ENCODE data around the gene SLC25A34. TPM values are rescaled to one million over a fixed set of nuclear protein-coding genes. Genes with fewer than 3 reads are reported as not detected.

Gene SLC25A34
- total RNA-seq, 2 donors from 2014 or later, result 1.2 to 1.6 TPM

DNA sequence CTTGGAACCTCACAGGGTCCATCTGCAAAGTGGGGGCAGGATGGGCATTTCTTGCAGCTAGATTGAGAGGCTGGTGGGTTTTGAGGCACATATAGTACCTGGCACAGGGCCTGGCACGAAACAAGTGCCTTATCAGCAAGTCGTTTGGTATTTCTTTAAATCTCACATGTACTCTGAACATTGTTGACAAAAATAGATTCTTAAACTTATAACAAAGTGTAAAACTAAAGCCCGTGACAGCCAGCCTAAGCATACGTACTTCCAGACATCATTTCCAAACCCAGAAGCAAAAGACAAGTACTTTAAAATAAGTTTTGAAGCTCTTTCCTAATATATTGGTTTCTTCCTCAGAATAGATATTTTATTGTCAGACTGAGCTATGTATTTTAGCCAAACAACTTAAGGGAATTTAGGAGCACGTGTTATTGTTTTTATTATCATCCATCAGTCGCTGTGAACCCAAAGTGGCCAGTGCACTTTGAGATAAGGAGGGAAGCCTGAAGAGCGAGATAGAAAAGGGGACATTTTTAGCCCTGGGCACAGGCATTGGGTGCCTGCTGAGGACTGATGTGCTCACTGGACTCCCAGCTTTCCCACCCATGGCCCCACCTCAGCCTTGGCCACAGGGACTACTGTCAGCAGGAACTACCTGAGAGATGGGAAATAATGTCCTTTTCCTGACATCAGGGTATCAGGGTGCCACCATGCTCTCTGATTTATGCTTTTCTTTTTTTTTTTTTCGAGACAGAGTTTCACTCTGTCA lies 25.5 kb downstream of the SLC25A34 start:
- intact Hi-C loops (cut with DNase I), result no loop called here

GRCh38 chr1:15762546-15762945 lies 26.5 kb downstream of the SLC25A34 start:
- no peak for DNase-seq (ENCODE audit: low spot score)
- intact Hi-C loops (cut with DNase I), result no loop called here

More for the DNA sequence above, 25.5 kb downstream of the SLC25A34 start:
- DNase-seq (ENCODE audit: low spot score), result no peak

DNA sequence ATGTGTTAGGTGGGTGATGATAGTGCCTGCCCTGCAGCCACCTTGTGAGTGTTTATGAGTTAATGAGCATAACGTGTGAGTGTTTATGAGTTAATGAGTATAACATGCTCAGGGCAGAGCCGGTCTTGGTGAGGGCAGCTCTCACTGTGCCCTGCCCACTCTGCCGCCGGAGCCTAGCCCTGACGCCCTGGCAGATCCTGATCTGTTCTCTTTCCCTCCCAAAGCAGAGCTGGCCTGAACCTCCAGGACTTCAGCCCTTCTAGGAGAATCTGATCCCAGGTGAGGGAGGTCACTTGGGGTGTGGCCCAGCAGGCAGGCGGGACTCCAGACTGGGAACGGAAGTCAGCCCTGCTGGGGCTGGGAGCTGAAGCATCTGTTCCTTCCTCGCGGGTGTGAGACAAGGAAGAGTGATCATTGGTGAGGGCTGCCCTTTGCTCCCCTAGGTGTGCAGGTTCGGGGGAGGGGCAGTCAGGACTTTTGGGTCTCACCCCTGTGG lies 28.3 kb downstream of the SLC25A34 start:
- intact Hi-C loops (cut with DNase I), result no loop called here
- no peak for DNase-seq (ENCODE audit: low spot score)

DNA sequence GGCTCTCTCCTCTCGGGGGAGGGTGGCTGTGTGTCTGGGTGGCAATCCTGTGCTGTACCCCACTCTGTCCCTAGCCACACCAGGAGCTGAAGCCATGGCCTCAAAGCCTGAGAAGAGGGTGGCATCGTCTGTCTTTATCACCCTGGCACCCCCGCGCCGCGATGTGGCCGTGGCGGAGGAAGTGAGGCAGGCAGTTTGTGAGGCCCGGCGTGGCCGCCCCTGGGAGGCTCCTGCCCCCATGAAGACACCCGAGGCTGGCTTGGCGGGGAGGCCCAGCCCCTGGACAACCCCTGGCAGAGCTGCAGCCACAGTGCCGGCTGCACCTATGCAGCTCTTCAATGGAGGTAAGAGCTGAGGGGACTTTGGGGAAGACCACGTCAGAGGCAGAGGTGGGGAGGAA lies 28.8 kb downstream of the SLC25A34 start:
- DNase-seq (ENCODE audit: low spot score), result no peak
- intact Hi-C loops (cut with DNase I), result no loop called here

GRCh38 chr1:15765495-15766194 lies 29.6 kb downstream of the SLC25A34 start:
- intact Hi-C loops (cut with DNase I), result no loop called here

GRCh38 chr1:15767941-15768340 lies 31.9 kb downstream of the SLC25A34 start:
- DNase-seq (ENCODE audit: low spot score), result no peak
- intact Hi-C loops (cut with DNase I), result no loop called here

More at GRCh38 chr1:15765495-15766194, 29.6 kb downstream of the SLC25A34 start:
- DNase-seq (ENCODE audit: low spot score), result no peak

DNA sequence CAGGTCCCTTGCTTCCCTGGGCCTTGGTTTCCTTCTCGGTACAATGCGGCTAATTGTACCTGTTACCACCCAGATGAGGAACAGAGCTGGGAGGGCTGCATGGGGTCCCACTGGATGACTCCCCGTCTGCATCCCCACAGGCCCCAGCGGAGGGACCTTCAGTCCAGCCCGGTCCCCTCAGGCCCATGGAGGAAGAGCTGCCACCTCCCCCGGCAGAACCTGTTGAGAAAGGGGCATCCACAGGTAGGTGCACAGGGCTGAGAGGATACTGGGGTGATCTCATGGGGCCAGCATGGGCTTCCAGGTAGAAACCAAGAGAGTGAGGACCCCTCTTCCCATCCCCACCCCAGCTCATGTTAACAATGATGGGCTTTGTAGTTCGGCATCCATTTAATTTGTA lies 32.3 kb downstream of the SLC25A34 start:
- DNase-seq (ENCODE audit: low spot score), result no peak
- intact Hi-C loops (cut with DNase I), result no loop called here

DNA sequence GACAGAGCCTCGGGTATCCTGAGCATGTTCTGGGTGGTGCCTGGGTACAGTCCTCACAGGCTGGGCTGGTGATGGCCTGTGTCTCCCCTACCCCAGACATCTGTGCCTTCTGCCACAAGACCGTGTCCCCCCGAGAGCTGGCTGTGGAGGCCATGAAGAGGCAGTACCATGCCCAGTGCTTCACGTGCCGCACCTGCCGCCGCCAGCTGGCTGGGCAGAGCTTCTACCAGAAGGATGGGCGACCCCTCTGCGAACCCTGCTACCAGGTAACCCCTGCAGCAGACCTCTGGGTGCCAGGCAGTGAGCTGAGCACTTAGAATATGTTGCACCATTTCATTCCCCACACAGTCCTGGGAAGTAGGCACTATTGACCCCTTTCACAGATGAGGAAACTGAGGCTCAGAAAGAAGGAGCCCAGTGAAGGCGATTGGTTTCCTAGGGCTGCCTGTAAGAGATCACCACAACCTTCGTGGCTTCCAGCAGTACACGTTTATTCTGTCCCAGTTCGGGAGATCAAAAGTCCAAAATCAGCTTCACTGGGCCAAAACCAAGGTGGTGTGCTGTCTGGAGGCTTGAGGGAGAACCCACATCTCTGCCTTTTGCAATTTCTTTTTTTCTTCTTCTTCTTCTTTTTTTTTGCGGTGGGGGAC lies 34.4 kb downstream of the SLC25A34 start:
- no peak for DNase-seq (ENCODE audit: low spot score)
- intact Hi-C loops (cut with DNase I), result no loop called here

GRCh38 chr1:15771836-15772515 lies 35.9 kb downstream of the SLC25A34 start:
- DNase-seq (ENCODE audit: low spot score), result no peak

GRCh38 chr1:15775706-15776105 lies 39.6 kb downstream of the SLC25A34 start:
- DNase-seq (ENCODE audit: low spot score), result no peak
- intact Hi-C loops (cut with DNase I), result no loop called here

More at GRCh38 chr1:15771836-15772515, 35.9 kb downstream of the SLC25A34 start:
- intact Hi-C loops (cut with DNase I), result no loop called here

DNA sequence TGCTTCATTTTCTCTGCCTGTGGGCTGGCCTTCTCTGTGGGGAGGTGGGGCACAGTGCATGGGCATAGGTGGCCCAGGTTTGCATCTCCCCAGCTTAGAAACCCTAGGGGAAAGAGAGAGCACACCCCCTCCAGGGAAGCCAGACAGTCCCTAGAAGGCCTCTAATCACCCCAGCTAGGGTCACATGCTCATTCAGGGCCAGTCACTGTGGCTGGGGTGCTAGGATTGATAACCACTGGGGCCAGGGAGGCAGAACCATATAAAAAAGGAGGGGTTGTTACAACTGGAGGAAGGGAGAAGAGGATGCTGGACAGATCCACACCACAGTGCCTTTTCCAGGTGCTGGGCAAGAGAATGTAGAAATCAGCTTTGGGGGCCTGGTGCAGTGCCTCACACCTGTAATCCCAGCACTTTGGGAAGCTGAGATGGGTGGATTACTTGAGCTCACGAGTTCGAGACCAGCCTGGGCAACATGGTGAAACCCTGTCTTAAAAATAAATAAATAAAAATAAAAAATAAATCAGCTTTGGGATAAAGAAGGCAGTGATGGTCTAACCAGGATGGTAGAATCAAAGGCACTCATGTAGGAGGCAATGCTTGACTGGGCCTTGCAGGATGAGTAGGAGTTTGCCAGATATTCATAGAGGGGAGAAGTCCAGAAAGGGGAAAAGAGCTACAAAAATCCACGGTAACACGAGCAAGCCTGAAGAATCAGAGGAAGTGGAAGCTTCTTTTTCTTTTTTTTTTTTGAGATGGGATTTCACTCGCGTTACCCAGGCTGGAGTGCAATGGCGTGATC lies 42.0 kb downstream of the SLC25A34 start:
- intact Hi-C loops (cut with DNase I), result no loop called here
- DNase-seq (ENCODE audit: low spot score), result no peak

DNA sequence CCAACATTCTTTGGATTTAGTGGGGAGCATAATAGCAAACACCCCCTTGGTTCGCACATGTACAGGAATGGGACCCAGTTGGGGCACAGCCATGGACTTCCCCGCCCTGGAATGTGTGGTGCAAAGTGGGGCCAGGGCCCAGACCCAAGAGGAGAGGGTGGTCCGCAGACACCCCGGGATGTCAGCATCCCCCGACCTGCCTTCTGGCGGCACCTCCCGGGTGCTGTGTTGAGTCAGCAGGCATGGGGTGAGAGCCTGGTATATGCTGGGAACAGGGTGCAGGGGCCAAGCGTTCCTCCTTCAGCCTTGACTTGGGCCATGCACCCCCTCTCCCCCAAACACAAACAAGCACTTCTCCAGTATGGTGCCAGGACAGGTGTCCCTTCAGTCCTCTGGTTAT lies 49.6 kb downstream of the SLC25A34 start:
- intact Hi-C loops (cut with DNase I), result no loop called here
- no peak for DNase-seq (ENCODE audit: low spot score)

DNA sequence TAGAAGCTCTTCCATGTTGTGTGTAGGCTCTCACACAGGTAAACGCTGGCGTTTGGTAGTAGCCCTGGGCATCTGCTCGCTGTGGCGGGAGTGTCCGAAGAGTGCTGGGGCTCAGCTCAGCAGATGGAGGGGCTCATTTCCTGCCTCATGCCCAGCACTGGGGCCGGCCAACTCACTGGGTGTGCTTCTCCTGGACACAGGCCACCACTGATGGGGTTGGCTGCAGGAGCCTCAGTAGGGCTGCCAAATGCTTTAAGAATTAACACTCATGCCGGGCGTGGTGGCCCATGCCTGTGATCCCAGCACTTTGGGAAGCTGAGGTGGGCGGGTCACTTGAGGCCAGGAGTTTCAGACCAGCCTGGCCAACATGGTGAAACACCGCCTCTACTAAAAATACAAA lies 50.5 kb downstream of the SLC25A34 start:
- DNase-seq (ENCODE audit: low spot score), result peak; percentile 87
- intact Hi-C loops (cut with DNase I), result no loop called here

DNA sequence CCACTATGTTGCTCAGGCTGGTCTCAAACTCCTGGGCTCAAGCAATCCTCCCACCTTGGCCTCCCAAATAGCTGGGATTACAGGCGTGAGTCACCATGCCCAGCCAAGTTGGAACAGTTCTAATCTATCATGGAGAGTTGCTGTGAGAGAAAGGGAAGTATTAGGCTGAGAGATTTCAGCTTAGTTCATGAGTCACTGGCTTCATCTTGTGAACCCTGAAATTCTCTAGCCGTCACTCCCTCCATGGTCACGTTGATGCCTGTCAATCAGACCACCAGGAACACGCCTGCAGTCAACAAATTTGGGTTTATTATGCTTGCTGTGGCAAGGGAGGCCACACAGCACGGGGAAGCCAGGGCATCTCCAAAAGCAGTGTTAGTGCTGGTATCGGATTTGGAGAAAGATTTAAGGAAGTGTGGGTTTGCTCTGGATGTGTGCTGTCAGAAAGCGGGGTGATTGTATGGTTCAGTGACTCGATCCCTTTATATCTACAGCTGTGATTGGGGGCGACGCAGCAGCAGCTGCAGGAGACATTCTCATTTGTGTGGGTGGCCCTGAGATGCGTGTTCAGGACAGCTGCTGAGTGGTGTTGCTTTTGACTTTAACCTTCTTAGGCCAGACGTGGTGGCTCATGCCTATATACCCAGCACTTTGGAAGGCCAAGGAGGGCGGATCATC lies 52.7 kb downstream of the SLC25A34 start:
- DNase-seq (ENCODE audit: low spot score), result no peak
- intact Hi-C loops (cut with DNase I), result no loop called here
